Measurements from ENCODE around the gene PSMD6. TPM values are rescaled to one million over a fixed set of nuclear protein-coding genes. Genes with fewer than 3 reads are reported as not detected.

The PSMD6 gene
- total and polyA plus RNA-seq, 2 donors (not counting 3 experiments of a cell fraction or from before 2014, with no cell fraction given): 53.7 to 90.8 TPM

- H3K27me3 ChIP-seq (ENCODE audit: control insufficient read depth in 2 of 2, insufficient read depth in 2 of 2, low read length in 2 of 2): no peaks in the 10 kb centered on the region
- no peak overlapping the region for H3K9ac ChIP-seq (replicated peaks; ENCODE audit: extremely low read depth, insufficient read depth, low read length)
- H4K20me1 ChIP-seq (replicated peaks; ENCODE audit: control insufficient read depth, extremely low read depth, insufficient read depth, low read length): no peaks in the 10 kb centered on the region
- no peaks in the 10 kb centered on the region for H3K9me1 ChIP-seq (replicated peaks; ENCODE audit: control insufficient read depth, extremely low read depth, insufficient read depth, low read length)
- dilution Hi-C loops (cut with MboI; ENCODE audit: extremely low pct_ligation_motif_present, low sequenced_read_pairs): no loop called here
- DNase-seq (ENCODE audit: low read depth, low spot score) (no peak), FAIRE-seq (no peak)
- H3K79me2 ChIP-seq (ENCODE audit: control insufficient read depth, insufficient read depth, low read length): peaks cover 12% of the 10 kb centered on the region
- no peak overlapping the region for H3K4me2 ChIP-seq (ENCODE audit: insufficient read depth, low read length)
- H3K36me3 ChIP-seq (ENCODE audit: control insufficient read depth in 2 of 2, extremely low read depth in 1 of 2, insufficient read depth in 2 of 2, low read length in 2 of 2): peaks cover 6 to 15% of the 10 kb centered on the region in 2 experiments
- BruUV-seq (replicated peaks): no TSS peak
- H3K27ac ChIP-seq (ENCODE audit: insufficient read depth, low read depth, low read length): no peak overlapping the region
- no peak for TF ChIP-seq CTCF (IDR thresholded peaks at IDR 0.05; ENCODE audit: extremely low read depth in 1 of 2, insufficient read depth in 1 of 2, low read depth in 1 of 2, low read length in 2 of 2)
- no peak for TF ChIP-seq POLR2A (IDR thresholded peaks at IDR 0.05; ENCODE audit: low read depth, low read length)
- TF ChIP-seq MYC (IDR thresholded peaks at IDR 0.05; ENCODE audit: low read depth, low read length): no peak
- TF ChIP-seq FOS (IDR thresholded peaks at IDR 0.05; ENCODE audit: borderline replicate concordance, insufficient read depth, low read length): no peak
- CTCF ChIA-PET: interaction anchor here (0.9 to 1.2 kb wide), 3 partner anchors 10 to 12 kb away, joined by 3 read pairs; no protein-coding TSS in a partner anchor
- no peaks in the 10 kb centered on the region for H3K4me1 ChIP-seq (ENCODE audit: control insufficient read depth, extremely low read depth, insufficient read depth, low read length)
- intact Hi-C loops (cut with micrococcal nuclease): no loop called here
- no peak overlapping the region for H2AFZ ChIP-seq (ENCODE audit: low read depth, low read length)
- no peak overlapping the region for H3K4me3 ChIP-seq (replicated peaks in 1 of 3; ENCODE audit: insufficient read depth in 1 of 3, low read depth in 1 of 3, low read length in 3 of 3)
- H3K9me3 ChIP-seq (replicated peaks; ENCODE audit: control insufficient read depth, insufficient read depth, low read length): no peaks in the 10 kb centered on the region
- POLR2A ChIA-PET: no interaction called here
These were observed 42.3 kb downstream of the PSMD6 start for GRCh38 chr3:63980830-63981498.

GRCh38 chr3:63980019-63980418, 43.3 kb downstream of the PSMD6 start:
- POLR2A ChIA-PET: no interaction called here
- H3K36me3 ChIP-seq (ENCODE audit: control insufficient read depth in 2 of 2, extremely low read depth in 1 of 2, insufficient read depth in 2 of 2, low read length in 2 of 2): peaks cover 6 to 15% of the 10 kb centered on the region in 2 experiments
- dilution Hi-C loops (cut with MboI; ENCODE audit: extremely low pct_ligation_motif_present, low sequenced_read_pairs): no loop called here

More at GRCh38 chr3:63980019-63980418, 43.3 kb downstream of the PSMD6 start:
- DNase-seq (ENCODE audit: low read depth, low spot score) (no peak), FAIRE-seq (no peak)
- no peaks in the 10 kb centered on the region for H3K9me3 ChIP-seq (replicated peaks; ENCODE audit: control insufficient read depth, insufficient read depth, low read length)
- H3K4me1 ChIP-seq (ENCODE audit: control insufficient read depth, extremely low read depth, insufficient read depth, low read length): no peaks in the 10 kb centered on the region
- H3K4me2 ChIP-seq (ENCODE audit: insufficient read depth, low read length): no peak overlapping the region
- H3K9me1 ChIP-seq (replicated peaks; ENCODE audit: control insufficient read depth, extremely low read depth, insufficient read depth, low read length): no peaks in the 10 kb centered on the region
- no TSS peak for BruUV-seq (replicated peaks)
- no peaks in the 10 kb centered on the region for H3K27me3 ChIP-seq (ENCODE audit: control insufficient read depth in 2 of 2, insufficient read depth in 2 of 2, low read length in 2 of 2)
- TF ChIP-seq EZH2 (IDR thresholded peaks at IDR 0.05; ENCODE audit: borderline replicate concordance, low read depth, low read length, severe bottlenecking) (no peak), POLR2AphosphoS5 (IDR thresholded peaks at IDR 0.05; ENCODE audit: insufficient read depth, low read depth, low read length) (no peak), CTCF (IDR thresholded peaks at IDR 0.05; ENCODE audit: extremely low read depth in 1 of 2, insufficient read depth in 1 of 2, low read depth in 1 of 2, low read length in 2 of 2) (no peak), FOS (IDR thresholded peaks at IDR 0.05; ENCODE audit: borderline replicate concordance, insufficient read depth, low read length) (no peak), POLR2A (IDR thresholded peaks at IDR 0.05; ENCODE audit: low read depth, low read length) (no peak)
- CTCF ChIA-PET: interaction anchor here (1.0 to 5.0 kb wide), 3 partner anchors 9 to 51 kb away, joined by 3 to 23 read pairs (median 3); no protein-coding TSS in a partner anchor
- H3K27ac ChIP-seq (ENCODE audit: insufficient read depth, low read depth, low read length): no peak overlapping the region
- H2AFZ ChIP-seq (ENCODE audit: low read depth, low read length): no peak overlapping the region
- no peak overlapping the region for H3K9ac ChIP-seq (replicated peaks; ENCODE audit: extremely low read depth, insufficient read depth, low read length)
- H3K79me2 ChIP-seq (ENCODE audit: control insufficient read depth, insufficient read depth, low read length): peaks cover 16% of the 10 kb centered on the region
- no peak overlapping the region for H3K4me3 ChIP-seq (replicated peaks in 1 of 3; ENCODE audit: insufficient read depth in 1 of 3, low read depth in 1 of 3, low read length in 3 of 3)
- intact Hi-C loops (cut with micrococcal nuclease): no loop called here
- no peaks in the 10 kb centered on the region for H4K20me1 ChIP-seq (replicated peaks; ENCODE audit: control insufficient read depth, extremely low read depth, insufficient read depth, low read length)

Data from endothelial cell of umbilical vein (primary cell).